Activated B cell treated with CpG ODN at 0.5 μM for 24 hours (primary cell): ENCODE measurements around the gene CSMD2. TPM values are rescaled to one million over a fixed set of nuclear protein-coding genes. Genes with fewer than 3 reads are reported as not detected.
"Not testable (repeated sequence)": the region's sequence is repeated elsewhere in the genome, so short reads cannot be mapped to it uniquely, and the experiment has no call there.

Source experiments
- ATAC-seq: fragments of 200-7000 bp; cut with Tn5 transposase; one replicate; pipeline ENCODE4 v1.10.0; 2021; ENCODE audit warnings: low read depth, mild to moderate bottlenecking, moderate library complexity
- CTCF ChIA-PET: fragments of 350-600 bp; sonication (Branson Sonifier 250); formaldehyde crosslinking; loops from one replicate; lab custom pipeline; 2021; ENCODE audit warnings: antibody characterized with exemption; lab: Charles Lee
- POLR2A ChIA-PET: fragments of 350-600 bp; sonication (Branson Sonifier 250); formaldehyde crosslinking; loops from one replicate; lab custom pipeline; 2021; ENCODE audit warnings: antibody characterized with exemption; lab: Charles Lee
- DNase-seq: peaks from one replicate; pipeline ENCODE4 v3.0.0; 2022
- H3K27ac Mint-ChIP-seq: one replicate; pipeline ENCODE4 v1.8.0; 2020; ENCODE audit warnings: mixed read lengths
- H3K27me3 Mint-ChIP-seq: one replicate; pipeline ENCODE4 v1.8.0; 2021; ENCODE audit warnings: mixed read lengths
- H3K36me3 Mint-ChIP-seq: one replicate; pipeline ENCODE4 v1.8.0; 2021; ENCODE audit warnings: low read depth, mixed read lengths
- H3K4me1 Mint-ChIP-seq: one replicate; pipeline ENCODE4 v1.8.0; 2021; ENCODE audit warnings: mixed read lengths
- H3K4me3 Mint-ChIP-seq: one replicate; pipeline ENCODE4 v1.8.0; 2020; ENCODE audit warnings: mild to moderate bottlenecking, mixed read lengths
- H3K9me3 Mint-ChIP-seq: one replicate; pipeline ENCODE4 v1.8.0; 2020; ENCODE audit warnings: mixed read lengths
- intact Hi-C: fragments of 100-400 bp; cut with micrococcal nuclease; formaldehyde crosslinking; loops from one replicate; pipeline ENCODE4 v1.15.1; 2024
- total RNA-seq: library from RNA; stranded (reverse); gene quantifications from 2 replicates; pipeline ENCODE4 v1.2.3, GENCODE V29; 2022
- TF ChIP-seq, protein P1 (sequence below): fragments of 200-600 bp; IDR thresholded peaks from one replicate; pipeline ENCODE4 v1.8.0; 2022; ENCODE audit warnings: antibody characterized with exemption, mild to moderate bottlenecking

Gene CSMD2
- total RNA-seq, 1 donor from 2014 or later = not detected

GRCh38 chr1:33515112-33515511 is 649.9 kb downstream of the CSMD2 start:
- Mint-ChIP-seq H3K4me1 (no peaks in the 10 kb centered on the region), H3K9me3 (no peaks in the 10 kb centered on the region), H3K36me3 (no peaks in the 10 kb centered on the region), H3K27me3 (peaks cover 25% of the 10 kb centered on the region), H3K27ac (no peak overlapping the region), H3K4me3 (no peak overlapping the region)
- intact Hi-C loops = no loop called here
- POLR2A ChIA-PET = no interaction called here
- ATAC-seq = no peak
- TF ChIP-seq, protein P1, sequence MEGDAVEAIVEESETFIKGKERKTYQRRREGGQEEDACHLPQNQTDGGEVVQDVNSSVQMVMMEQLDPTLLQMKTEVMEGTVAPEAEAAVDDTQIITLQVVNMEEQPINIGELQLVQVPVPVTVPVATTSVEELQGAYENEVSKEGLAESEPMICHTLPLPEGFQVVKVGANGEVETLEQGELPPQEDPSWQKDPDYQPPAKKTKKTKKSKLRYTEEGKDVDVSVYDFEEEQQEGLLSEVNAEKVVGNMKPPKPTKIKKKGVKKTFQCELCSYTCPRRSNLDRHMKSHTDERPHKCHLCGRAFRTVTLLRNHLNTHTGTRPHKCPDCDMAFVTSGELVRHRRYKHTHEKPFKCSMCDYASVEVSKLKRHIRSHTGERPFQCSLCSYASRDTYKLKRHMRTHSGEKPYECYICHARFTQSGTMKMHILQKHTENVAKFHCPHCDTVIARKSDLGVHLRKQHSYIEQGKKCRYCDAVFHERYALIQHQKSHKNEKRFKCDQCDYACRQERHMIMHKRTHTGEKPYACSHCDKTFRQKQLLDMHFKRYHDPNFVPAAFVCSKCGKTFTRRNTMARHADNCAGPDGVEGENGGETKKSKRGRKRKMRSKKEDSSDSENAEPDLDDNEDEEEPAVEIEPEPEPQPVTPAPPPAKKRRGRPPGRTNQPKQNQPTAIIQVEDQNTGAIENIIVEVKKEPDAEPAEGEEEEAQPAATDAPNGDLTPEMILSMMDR = no peak
- CTCF ChIA-PET = no interaction called here
- DNase-seq = no peak

- TF ChIP-seq, protein P1 = no peak
- ATAC-seq = no peak
- Mint-ChIP-seq H3K27me3 (peaks cover 19% of the 10 kb centered on the region), H3K27ac (no peak overlapping the region), H3K9me3 (no peaks in the 10 kb centered on the region), H3K4me1 (no peaks in the 10 kb centered on the region), H3K4me3 (no peak overlapping the region), H3K36me3 (no peaks in the 10 kb centered on the region)
- ChIA-PET CTCF (no interaction called here), POLR2A (no interaction called here)
- DNase-seq = no peak
- intact Hi-C loops = no loop called here
Measured at GRCh38 chr1:33512226-33513011, 652.6 kb downstream of the CSMD2 start.

- H3K27ac Mint-ChIP-seq, H3K4me1 Mint-ChIP-seq, POLR2A ChIA-PET, CTCF ChIA-PET, ATAC-seq, H3K4me3 Mint-ChIP-seq, H3K9me3 Mint-ChIP-seq, H3K27me3 Mint-ChIP-seq, intact Hi-C loops, H3K36me3 Mint-ChIP-seq, DNase-seq: not testable (repeated sequence)
Measured at GRCh38 chr1:33509276-33509675, 655.8 kb downstream of the CSMD2 start.

- DNase-seq = no peak
- Mint-ChIP-seq H3K36me3 (no peaks in the 10 kb centered on the region), H3K27me3 (peaks cover 5% of the 10 kb centered on the region), H3K9me3 (no peaks in the 10 kb centered on the region), H3K27ac (no peak overlapping the region), H3K4me1 (no peaks in the 10 kb centered on the region), H3K4me3 (no peak overlapping the region)
- ATAC-seq = no peak
- ChIA-PET CTCF (no interaction called here), POLR2A (no interaction called here)
- intact Hi-C loops = no loop called here
- TF ChIP-seq, protein P1 = no peak
Measured at GRCh38 chr1:33508151-33508550, 656.9 kb downstream of the CSMD2 start.

DNA sequence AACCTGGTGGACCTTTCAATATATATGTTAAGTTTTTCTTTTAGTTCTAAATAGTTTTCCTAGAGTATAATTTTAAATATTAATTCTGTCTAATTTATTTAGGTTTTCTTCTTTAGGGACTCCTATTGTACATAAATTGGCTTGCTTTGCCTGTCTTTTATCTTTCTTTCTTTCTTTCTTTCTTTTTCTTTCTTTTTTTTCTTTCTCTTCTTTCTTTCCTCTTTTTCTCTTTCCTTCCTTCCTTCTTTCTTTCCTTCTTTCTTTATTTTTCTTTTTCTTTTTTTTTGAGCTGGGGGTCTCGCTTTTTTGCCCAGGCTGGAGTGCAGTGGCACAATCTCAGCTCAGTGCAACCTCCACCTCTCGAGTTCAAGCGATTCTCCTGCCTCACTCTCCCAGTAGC is 657.4 kb downstream of the CSMD2 start:
- no peaks in the 10 kb centered on the region for H3K9me3 Mint-ChIP-seq
- H3K36me3 Mint-ChIP-seq = no peaks in the 10 kb centered on the region
- DNase-seq = no peak
- POLR2A ChIA-PET = no interaction called here
- no peak overlapping the region for H3K27ac Mint-ChIP-seq
- no peak overlapping the region for H3K4me3 Mint-ChIP-seq
- ATAC-seq = no peak
- H3K27me3 Mint-ChIP-seq = peaks cover 5% of the 10 kb centered on the region
- CTCF ChIA-PET = no interaction called here
- intact Hi-C loops = no loop called here
- no peaks in the 10 kb centered on the region for H3K4me1 Mint-ChIP-seq
- TF ChIP-seq, protein P1 = no peak
